ENCODE measurements around the gene NAB1. TPM values are rescaled to one million over a fixed set of nuclear protein-coding genes. Genes with fewer than 3 reads are reported as not detected.
A peak's percentile ranks its signal among the peaks of the same experiment; 100 is the strongest.

Gene NAB1
- total RNA-seq, 2 donors from 2014 or later, result 45.7 to 59.7 TPM

DNA sequence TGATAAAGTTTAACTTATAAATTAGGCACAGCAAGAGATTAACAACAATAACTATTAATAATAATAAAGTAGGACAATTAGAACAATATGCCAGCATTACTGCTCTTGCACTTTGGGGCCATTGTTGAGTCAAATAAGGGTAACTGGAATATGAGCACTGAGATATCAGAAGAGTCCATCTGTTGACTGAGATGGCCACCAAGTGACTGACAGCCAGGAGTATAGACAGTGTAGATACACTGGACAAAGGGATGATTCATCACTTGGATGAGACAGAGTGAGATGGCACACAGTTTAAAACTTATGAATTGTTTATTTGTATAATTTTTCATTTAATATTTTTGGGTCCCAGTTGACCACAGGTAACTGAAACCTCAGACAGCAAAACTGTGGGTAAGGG is 20.0 kb downstream of the NAB1 start:
- ATAC-seq, result no peak
- Mint-ChIP-seq H3K36me3 (peaks cover 16% of the 10 kb centered on the region), H3K4me3 (no peak overlapping the region), H3K4me1 (ENCODE audit: low read depth in 2 of 2) (peaks cover 8 to 18% of the 10 kb centered on the region in 2 donors), H3K27ac (no peak overlapping the region), H3K9me3 (no peaks in the 10 kb centered on the region), H3K27me3 (no peaks in the 10 kb centered on the region)
- no peak for DNase-seq (ENCODE audit: low spot score)

GRCh38 chr2:190670182-190670946 is 21.5 kb downstream of the NAB1 start:
- no peak overlapping the region for H3K27ac Mint-ChIP-seq
- peaks cover 17% of the 10 kb centered on the region for H3K36me3 Mint-ChIP-seq
- DNase-seq (ENCODE audit: low spot score), result no peak
- peaks cover 6 to 15% of the 10 kb centered on the region in 2 donors for H3K4me1 Mint-ChIP-seq (ENCODE audit: low read depth in 2 of 2)
- ATAC-seq, result peak in 1 of 2 donors; percentile 63
- H3K9me3 Mint-ChIP-seq, result no peaks in the 10 kb centered on the region
- H3K27me3 Mint-ChIP-seq, result no peaks in the 10 kb centered on the region
- H3K4me3 Mint-ChIP-seq, result no peak overlapping the region

DNA sequence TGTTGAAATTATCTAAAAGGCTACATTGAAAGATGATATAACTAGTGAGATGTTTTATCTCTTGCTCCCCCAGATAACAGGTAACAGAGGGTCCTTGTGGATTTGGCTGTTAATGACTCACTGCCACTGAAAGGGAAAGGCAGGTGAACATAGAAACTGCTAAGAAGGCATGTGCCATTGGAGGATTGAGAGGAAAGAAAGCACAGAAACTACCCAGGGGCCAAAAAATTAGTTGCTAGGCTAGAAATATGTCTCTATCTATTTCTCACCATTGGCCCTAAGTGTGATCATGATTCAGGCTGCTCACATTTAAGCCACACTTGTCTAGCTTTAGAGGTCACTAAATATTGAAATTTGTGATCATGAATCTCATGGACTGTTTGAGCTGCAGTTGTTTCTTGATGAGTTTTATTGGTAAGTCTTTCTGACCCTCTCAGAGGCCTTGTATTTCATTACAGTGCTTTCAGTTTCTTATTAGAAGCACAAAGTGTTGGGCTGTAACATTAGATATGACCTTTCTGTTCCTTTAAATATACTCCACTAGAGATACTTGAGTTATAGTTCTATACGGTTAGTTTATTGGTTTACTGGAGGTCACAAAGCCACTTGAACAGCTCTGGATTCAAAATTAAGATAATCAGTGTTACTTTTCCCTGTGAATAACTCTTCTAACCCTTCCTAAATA is 26.2 kb downstream of the NAB1 start:
- Mint-ChIP-seq H3K4me1 (ENCODE audit: low read depth in 2 of 2) (peaks cover 23 to 34% of the 10 kb centered on the region in 2 donors), H3K27ac (peak overlapping the region; percentile 23 to 34), H3K9me3 (no peaks in the 10 kb centered on the region), H3K27me3 (no peaks in the 10 kb centered on the region), H3K36me3 (peaks cover 14% of the 10 kb centered on the region), H3K4me3 (no peak overlapping the region)
- no peak for ATAC-seq
- no peak for DNase-seq (ENCODE audit: low spot score)

GRCh38 chr2:190677255-190677654 is 28.4 kb downstream of the NAB1 start:
- H3K27ac Mint-ChIP-seq, result peak overlapping the region; percentile 68 to 85
- ATAC-seq (no peak), DNase-seq (ENCODE audit: low spot score) (no peak)
- H3K4me1 Mint-ChIP-seq (ENCODE audit: low read depth in 2 of 2), result peaks cover 28 to 41% of the 10 kb centered on the region in 2 donors
- H3K4me3 Mint-ChIP-seq, result no peak overlapping the region
- H3K36me3 Mint-ChIP-seq, result peaks cover 13% of the 10 kb centered on the region
- no peaks in the 10 kb centered on the region for H3K9me3 Mint-ChIP-seq
- H3K27me3 Mint-ChIP-seq, result no peaks in the 10 kb centered on the region

- Mint-ChIP-seq H3K4me1 (ENCODE audit: low read depth in 2 of 2) (peaks cover 28 to 41% of the 10 kb centered on the region in 2 donors), H3K27me3 (no peaks in the 10 kb centered on the region), H3K36me3 (peaks cover 13% of the 10 kb centered on the region), H3K27ac (peak overlapping the region; percentile 68 to 85), H3K9me3 (no peaks in the 10 kb centered on the region), H3K4me3 (peak overlapping the region; percentile 67)
- ATAC-seq, result peak; percentile 63 to 90
- DNase-seq (ENCODE audit: low spot score), result no peak
Observed at GRCh38 chr2:190678444-190679162, 29.7 kb downstream of the NAB1 start.

DNA sequence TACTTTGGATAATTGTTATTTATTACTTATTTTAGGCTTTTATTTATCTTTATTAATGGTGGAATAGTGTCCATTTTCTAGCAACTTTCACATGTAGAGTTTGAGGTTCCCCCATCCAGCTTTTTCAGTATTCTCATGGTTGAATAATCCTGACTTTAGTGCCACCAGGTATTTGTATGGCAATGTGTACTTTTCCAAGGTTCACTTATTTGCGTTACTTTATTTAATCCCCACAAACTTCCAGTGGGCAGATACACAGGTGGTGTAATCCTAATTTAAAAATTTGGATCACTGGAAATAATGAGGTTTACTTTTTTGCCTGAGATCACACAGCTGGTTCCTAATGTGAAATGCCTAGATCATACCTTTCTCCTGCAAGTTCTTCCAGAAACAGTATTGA is 30.5 kb downstream of the NAB1 start:
- DNase-seq (ENCODE audit: low spot score) (no peak), ATAC-seq (no peak)
- Mint-ChIP-seq H3K4me3 (peak overlapping the region; percentile 72), H3K27ac (peak overlapping the region; percentile 71 to 85), H3K27me3 (no peaks in the 10 kb centered on the region), H3K36me3 (peaks cover 7% of the 10 kb centered on the region), H3K4me1 (ENCODE audit: low read depth in 2 of 2) (peaks cover 28 to 35% of the 10 kb centered on the region in 2 donors), H3K9me3 (no peaks in the 10 kb centered on the region)

GRCh38 chr2:190679813-190680591 is 31.1 kb downstream of the NAB1 start:
- peak overlapping the region; percentile 72 for H3K4me3 Mint-ChIP-seq
- ATAC-seq (peak; percentile 64 to 82), DNase-seq (ENCODE audit: low spot score) (peak; percentile 64)
- H3K36me3 Mint-ChIP-seq, result peaks cover 6% of the 10 kb centered on the region
- no peaks in the 10 kb centered on the region for H3K9me3 Mint-ChIP-seq
- peak overlapping the region; percentile 71 to 85 for H3K27ac Mint-ChIP-seq
- H3K27me3 Mint-ChIP-seq, result no peaks in the 10 kb centered on the region
- H3K4me1 Mint-ChIP-seq (ENCODE audit: low read depth in 2 of 2), result peaks cover 25 to 33% of the 10 kb centered on the region in 2 donors

- H3K36me3 Mint-ChIP-seq, result peaks cover 6% of the 10 kb centered on the region
- DNase-seq (ENCODE audit: low spot score), result no peak
- no peak overlapping the region for H3K4me3 Mint-ChIP-seq
Observed at GRCh38 chr2:190682168-190682567, 33.3 kb downstream of the NAB1 start.

DNA sequence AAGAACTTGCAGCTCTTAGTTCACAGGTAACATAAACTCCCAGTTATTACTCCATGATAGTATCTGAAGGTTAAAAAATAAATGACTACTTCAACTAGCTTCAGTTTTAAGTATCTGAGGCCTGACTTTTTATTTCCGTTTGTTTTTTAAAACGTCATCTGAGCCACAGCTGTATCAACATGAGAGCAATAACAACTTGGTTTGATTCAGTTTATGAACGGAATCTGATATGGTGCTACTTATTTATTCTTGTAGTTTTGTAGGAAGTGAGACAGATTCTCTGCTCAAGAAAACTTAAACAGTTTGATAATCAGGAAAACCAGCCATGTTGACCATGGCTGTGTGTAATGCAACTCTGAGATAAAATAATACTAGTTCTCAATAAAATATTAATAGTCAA is 34.9 kb downstream of the NAB1 start:
- Mint-ChIP-seq H3K27me3 (no peaks in the 10 kb centered on the region), H3K4me1 (ENCODE audit: low read depth in 2 of 2) (peaks cover 13 to 17% of the 10 kb centered on the region in 2 donors), H3K27ac (no peak overlapping the region), H3K9me3 (no peaks in the 10 kb centered on the region), H3K4me3 (no peak overlapping the region), H3K36me3 (peaks cover 6% of the 10 kb centered on the region)
- DNase-seq (ENCODE audit: low spot score) (no peak), ATAC-seq (no peak)

More at GRCh38 chr2:190682168-190682567, 33.3 kb downstream of the NAB1 start:
- Mint-ChIP-seq H3K27ac (no peak overlapping the region), H3K4me1 (ENCODE audit: low read depth in 2 of 2) (peaks cover 20 to 25% of the 10 kb centered on the region in 2 donors), H3K27me3 (no peaks in the 10 kb centered on the region), H3K9me3 (no peaks in the 10 kb centered on the region)
- no peak for ATAC-seq

DNA sequence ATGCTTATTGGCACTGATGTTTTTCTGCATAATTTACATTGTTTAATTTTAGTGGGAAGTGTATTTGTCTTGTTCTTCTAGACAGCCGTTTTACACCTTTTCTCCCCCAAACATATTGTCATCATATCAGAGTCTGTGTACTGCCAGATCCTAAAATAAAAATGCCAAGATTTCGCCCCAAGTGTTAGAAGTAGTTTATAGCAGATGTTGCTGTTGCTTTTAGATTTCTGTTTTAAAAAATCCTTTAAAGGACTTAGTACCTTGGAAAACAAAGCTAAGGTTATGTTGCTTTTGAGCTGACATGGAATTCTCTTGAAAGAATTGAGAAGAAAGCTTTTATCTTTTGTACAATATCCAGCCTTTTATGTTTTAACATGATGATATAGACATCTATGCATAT is 36.0 kb downstream of the NAB1 start:
- no peaks in the 10 kb centered on the region for H3K27me3 Mint-ChIP-seq
- H3K4me1 Mint-ChIP-seq (ENCODE audit: low read depth in 2 of 2), result peaks cover 8 to 9% of the 10 kb centered on the region in 2 donors
- no peak overlapping the region for H3K4me3 Mint-ChIP-seq
- ATAC-seq (no peak), DNase-seq (ENCODE audit: low spot score) (no peak)
- H3K36me3 Mint-ChIP-seq, result peaks cover 6% of the 10 kb centered on the region
- H3K9me3 Mint-ChIP-seq, result no peaks in the 10 kb centered on the region
- H3K27ac Mint-ChIP-seq, result no peak overlapping the region

- no peaks in the 10 kb centered on the region for H3K9me3 Mint-ChIP-seq
- H3K27me3 Mint-ChIP-seq, result no peaks in the 10 kb centered on the region
- peaks cover 7% of the 10 kb centered on the region for H3K36me3 Mint-ChIP-seq
- DNase-seq (ENCODE audit: low spot score) (no peak), ATAC-seq (no peak)
- no peak overlapping the region for H3K4me3 Mint-ChIP-seq
- peaks cover 4 to 5% of the 10 kb centered on the region in 2 donors for H3K4me1 Mint-ChIP-seq (ENCODE audit: low read depth in 2 of 2)
- no peak overlapping the region for H3K27ac Mint-ChIP-seq
Observed at GRCh38 chr2:190685333-190685732, 36.5 kb downstream of the NAB1 start.

DNA sequence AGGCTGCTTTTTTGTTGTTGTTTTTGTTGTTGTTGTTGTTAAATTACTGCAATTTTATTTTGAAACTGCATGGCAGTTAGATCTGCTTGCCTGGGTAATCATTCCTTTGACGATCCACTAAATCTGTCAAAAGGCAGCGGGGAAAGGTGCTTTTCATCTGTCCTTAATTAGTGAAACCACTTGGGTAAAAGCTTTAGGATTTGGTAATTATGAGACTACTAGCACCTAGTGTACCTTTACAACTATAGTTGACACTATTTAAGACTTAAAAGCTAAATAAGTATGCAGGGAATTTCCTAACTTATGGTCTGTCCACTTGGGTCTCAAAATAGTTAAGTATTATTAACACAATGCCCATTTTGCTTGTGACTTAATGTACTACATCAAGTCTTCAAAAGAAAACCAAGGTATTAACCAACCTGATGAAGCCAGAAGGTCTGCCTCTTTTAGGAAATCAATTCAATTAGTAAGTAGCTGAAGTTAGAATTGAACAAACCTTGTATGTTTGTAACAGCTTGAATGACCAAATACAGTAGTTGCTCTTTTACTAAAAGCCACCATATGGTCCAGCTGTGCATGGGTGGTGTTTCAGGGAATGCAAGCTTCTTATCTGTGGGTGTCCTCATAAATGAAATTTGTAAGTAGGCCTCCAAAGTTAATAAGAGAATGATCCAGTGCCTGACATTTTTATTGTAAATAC is 44.8 kb downstream of the NAB1 start:
- no peak for DNase-seq (ENCODE audit: low spot score)
- Mint-ChIP-seq H3K4me3 (no peak overlapping the region), H3K36me3 (peaks cover 7% of the 10 kb centered on the region), H3K27ac (peak overlapping the region; percentile 39 to 56), H3K27me3 (no peaks in the 10 kb centered on the region), H3K9me3 (no peaks in the 10 kb centered on the region), H3K4me1 (ENCODE audit: low read depth in 2 of 2) (peaks cover 15 to 25% of the 10 kb centered on the region in 2 donors)
- peak in 1 of 2 donors; percentile 51 for ATAC-seq

- H3K36me3 Mint-ChIP-seq, result peaks cover 7% of the 10 kb centered on the region
- peaks cover 15 to 25% of the 10 kb centered on the region in 2 donors for H3K4me1 Mint-ChIP-seq (ENCODE audit: low read depth in 2 of 2)
- H3K27me3 Mint-ChIP-seq, result peaks cover 0 to 3% of the 10 kb centered on the region in 2 donors
- peak overlapping the region; percentile 70 for H3K4me3 Mint-ChIP-seq
- H3K27ac Mint-ChIP-seq, result peak overlapping the region; percentile 39 to 56
- no peak for DNase-seq (ENCODE audit: low spot score)
- no peak for ATAC-seq
- no peaks in the 10 kb centered on the region for H3K9me3 Mint-ChIP-seq
Observed at GRCh38 chr2:190694479-190694878, 45.6 kb downstream of the NAB1 start.

Measured in natural killer cell treated with Interleukin-12 subunit alpha and Interleukin-12 subunit beta and Interleukin-15 and Interleukin-18, amount 100 ng/mL, for 72 hours (primary cell).